Panc1 (cell line): ENCODE results near the gene NEXN. TPM values are rescaled to one million over a fixed set of nuclear protein-coding genes. Genes with fewer than 3 reads are reported as not detected.

Experiments
- ATAC-seq: fragments of 200-7000 bp; cut with Tn5 transposase; 2 replicates; pipeline ENCODE4 v1.9.1; 2020; ENCODE audit warnings: mild to moderate bottlenecking, moderate library complexity
- BruUV-seq: library from RNA; stranded (reverse); fragments of 400-500 nt; replicated peaks from 2 replicates; lab custom pipeline; 2021; lab: Mats Ljungman, UMichigan
- CTCF ChIA-PET: fragments of 300-600 bp; sonication (Branson Sonifier 250); formaldehyde crosslinking; loops from one replicate; lab custom pipeline; 2022; ENCODE audit warnings: antibody characterized with exemption; lab: Charles Lee
- POLR2A ChIA-PET: fragments of 300-600 bp; sonication (Branson Sonifier 250); formaldehyde crosslinking; loops from one replicate; lab custom pipeline; 2022; ENCODE audit warnings: antibody characterized with exemption; lab: Charles Lee
- DNase-seq: peaks from one replicate; pipeline ENCODE4 v3.0.0-alpha.2; 2010; ENCODE audit warnings: low read depth, low spot score
- H3K27ac ChIP-seq: 2 replicates; pipeline ENCODE4 v1.5.1; 2011; ENCODE audit warnings: mild to moderate bottlenecking, low read length, inconsistent platforms
- H3K27me3 ChIP-seq: fragments of 200-500 bp; sonication (Bioruptor generic); 2 replicates; pipeline ENCODE4 v1.6.0; 2014; ENCODE audit warnings: low read length, inconsistent platforms; ENCODE audit not compliant: control insufficient read depth, insufficient read depth
- H3K36me3 ChIP-seq: fragments of 200-500 bp; sonication (Bioruptor generic); 2 replicates; pipeline ENCODE4 v1.5.1; 2014; ENCODE audit warnings: inconsistent platforms, mild to moderate bottlenecking, low read length, moderate library complexity; ENCODE audit not compliant: control insufficient read depth, insufficient read depth
- H3K4me1 ChIP-seq: 2 replicates; pipeline ENCODE4 v1.5.1; 2011; ENCODE audit warnings: inconsistent platforms, mild to moderate bottlenecking, low read length, moderate library complexity; ENCODE audit not compliant: control insufficient read depth, insufficient read depth
- H3K4me3 ChIP-seq, 2 experiments: 2 replicates each; pipeline ENCODE4 v1.5.1; 2011 to 2012; ENCODE audit warnings: low read depth in 2 of 2, low read length in 2 of 2, mild to moderate bottlenecking in 2 of 2, inconsistent platforms in 1 of 2, moderate library complexity in 1 of 2
- H3K9me3 ChIP-seq: fragments of 200-500 bp; sonication (Bioruptor generic); 2 replicates; pipeline ENCODE4 v1.5.1; 2014; ENCODE audit warnings: low read depth, mild to moderate bottlenecking, inconsistent platforms, low read length, moderate library complexity; ENCODE audit not compliant: control insufficient read depth, insufficient read depth
- REST ChIP-seq, 2 experiments: IDR thresholded peaks; 2 replicates each; pipeline ENCODE4 v1.6.1; 2011 to 2012; ENCODE audit warnings: low read depth in 2 of 2, control low read depth in 1 of 2, low read length in 1 of 2, mild to moderate bottlenecking in 1 of 2, moderate library complexity in 1 of 2; ENCODE audit not compliant: insufficient read depth in 1 of 2
- SIN3A ChIP-seq: IDR thresholded peaks from 2 replicates; pipeline ENCODE4 v1.6.1; 2012; ENCODE audit warnings: low read depth, mild to moderate bottlenecking, low read length, moderate library complexity, borderline replicate concordance; ENCODE audit not compliant: insufficient read depth
- in situ Hi-C: cut with HindIII; loops from 2 replicates; pipeline ENCODE4 v1.10.0; 2016; ENCODE audit warnings: low sequenced_read_pairs, low pct_unique_long_range_greater_than_20kb
- intact Hi-C: fragments of 100-400 bp; cut with micrococcal nuclease; formaldehyde crosslinking; loops from one replicate; pipeline ENCODE4 v1.10.0; 2022; ENCODE audit not compliant: unreplicated experiment
- total RNA-seq: library from RNA; stranded (reverse); gene quantifications from one replicate; pipeline ENCODE4 v1.2.1, GENCODE V29; 2021; ENCODE audit not compliant: unreplicated experiment

The NEXN gene
- total RNA-seq, 1 experiment from 2014 or later: 5.4 TPM

GRCh38 chr1:77977989-77978292 lies 89.5 kb downstream of the NEXN start:
- H3K4me1 ChIP-seq: peaks cover 18% of the 10 kb centered on the region
- TF ChIP-seq REST (IDR thresholded peaks at IDR 0.05; ENCODE audit: insufficient read depth in 1 of 2, low read depth in 2 of 2, low read length in 1 of 2): no peak
- 0 out of 2 replicates have a peak, but pooled peaks have one; percentile 19 for TF ChIP-seq SIN3A
- peaks cover 18% of the 10 kb centered on the region for H3K36me3 ChIP-seq
- POLR2A ChIA-PET: interaction anchor here (0.8 to 0.9 kb wide), 2 partner anchors 26 to 27 kb away, joined by 3 to 8 read pairs; partner anchors contain the start of gene DNAJB4
- in situ Hi-C loops: no loop called here
- peak overlapping the region; percentile 100 for H3K27ac ChIP-seq
- H3K27me3 ChIP-seq: no peaks in the 10 kb centered on the region
- CTCF ChIA-PET: no interaction called here
- no peak for DNase-seq
- ATAC-seq: no peak
- peak overlapping the region; percentile 96 to 100 for H3K4me3 ChIP-seq
- intact Hi-C loops: loop anchor here (5.0 kb wide), 1 partner anchor 134 kb away; no protein-coding TSS in a partner anchor
- no peaks in the 10 kb centered on the region for H3K9me3 ChIP-seq
- BruUV-seq: no TSS peak

GRCh38 chr1:77978293-77978968 lies 90.0 kb downstream of the NEXN start:
- POLR2A ChIA-PET: interaction anchor here (0.5 to 0.9 kb wide), 3 partner anchors 15 to 75 kb away, joined by 5 to 9 read pairs (median 8); partner anchors contain the start of gene DNAJB4
- H3K27me3 ChIP-seq: no peaks in the 10 kb centered on the region
- ATAC-seq: peak; percentile 70
- peak overlapping the region; percentile 96 to 100 for H3K4me3 ChIP-seq
- peak overlapping the region; percentile 100 for H3K27ac ChIP-seq
- peaks cover 18% of the 10 kb centered on the region for H3K4me1 ChIP-seq
- BruUV-seq: TSS peak; percentile 85
- TF ChIP-seq REST (IDR thresholded peaks at IDR 0.05; ENCODE audit: insufficient read depth in 1 of 2, low read depth in 2 of 2, low read length in 1 of 2) (no peak), SIN3A (0 out of 2 replicates have a peak, but pooled peaks have one; percentile 10)
- H3K9me3 ChIP-seq: no peaks in the 10 kb centered on the region
- intact Hi-C loops (loop anchor here (5.0 kb wide), 1 partner anchor 134 kb away; no protein-coding TSS in a partner anchor), in situ Hi-C loops (no loop called here)
- CTCF ChIA-PET: interaction anchor here (1.2 kb wide), 1 partner anchor 136 kb away, joined by 6 read pairs; no protein-coding TSS in a partner anchor
- peak; percentile 45 for DNase-seq
- H3K36me3 ChIP-seq: peaks cover 18% of the 10 kb centered on the region
